AG10803 (cell line): Measurements from ENCODE around the gene SCCPDH.

Experiments used
- DNase-seq: peaks from one replicate; pipeline ENCODE4 v3.0.0; 2010; ENCODE audit warnings: low read depth
- H3K4me3 ChIP-seq: 2 replicates; pipeline ENCODE4 v1.5.1; 2011; ENCODE audit warnings: mild to moderate bottlenecking, low read length, control low read depth
- TF ChIP-seq, protein P1 (sequence below): conservative IDR thresholded peaks from 2 replicates; pipeline ENCODE4 v1.5.1; 2011; ENCODE audit warnings: mild to moderate bottlenecking, low read length, control low read depth, inconsistent platforms

Gene SCCPDH

DNA sequence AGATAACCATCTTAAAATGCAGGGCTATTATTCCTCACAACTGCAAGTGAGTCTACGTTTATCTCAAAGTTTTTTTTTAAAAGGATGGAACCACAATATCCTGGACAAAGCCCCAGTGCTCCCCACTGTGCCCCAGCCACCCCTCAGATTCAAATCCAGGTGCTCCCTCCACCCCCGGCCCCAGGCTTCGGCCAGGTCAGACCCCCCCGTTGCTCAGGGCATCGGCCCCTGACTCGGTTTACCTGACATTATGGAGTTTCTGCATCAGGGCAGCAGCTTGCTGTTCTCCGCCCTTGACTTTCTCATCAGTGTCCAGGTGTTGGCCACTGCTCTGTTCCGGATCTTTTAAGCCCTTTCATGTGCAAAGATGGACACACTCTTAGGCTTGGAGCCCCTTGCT lies 72.9 kb downstream of the SCCPDH start:
- no peak overlapping the region for H3K4me3 ChIP-seq
- DNase-seq, result no peak
- TF ChIP-seq, protein P1, sequence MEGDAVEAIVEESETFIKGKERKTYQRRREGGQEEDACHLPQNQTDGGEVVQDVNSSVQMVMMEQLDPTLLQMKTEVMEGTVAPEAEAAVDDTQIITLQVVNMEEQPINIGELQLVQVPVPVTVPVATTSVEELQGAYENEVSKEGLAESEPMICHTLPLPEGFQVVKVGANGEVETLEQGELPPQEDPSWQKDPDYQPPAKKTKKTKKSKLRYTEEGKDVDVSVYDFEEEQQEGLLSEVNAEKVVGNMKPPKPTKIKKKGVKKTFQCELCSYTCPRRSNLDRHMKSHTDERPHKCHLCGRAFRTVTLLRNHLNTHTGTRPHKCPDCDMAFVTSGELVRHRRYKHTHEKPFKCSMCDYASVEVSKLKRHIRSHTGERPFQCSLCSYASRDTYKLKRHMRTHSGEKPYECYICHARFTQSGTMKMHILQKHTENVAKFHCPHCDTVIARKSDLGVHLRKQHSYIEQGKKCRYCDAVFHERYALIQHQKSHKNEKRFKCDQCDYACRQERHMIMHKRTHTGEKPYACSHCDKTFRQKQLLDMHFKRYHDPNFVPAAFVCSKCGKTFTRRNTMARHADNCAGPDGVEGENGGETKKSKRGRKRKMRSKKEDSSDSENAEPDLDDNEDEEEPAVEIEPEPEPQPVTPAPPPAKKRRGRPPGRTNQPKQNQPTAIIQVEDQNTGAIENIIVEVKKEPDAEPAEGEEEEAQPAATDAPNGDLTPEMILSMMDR, result no peak

DNA sequence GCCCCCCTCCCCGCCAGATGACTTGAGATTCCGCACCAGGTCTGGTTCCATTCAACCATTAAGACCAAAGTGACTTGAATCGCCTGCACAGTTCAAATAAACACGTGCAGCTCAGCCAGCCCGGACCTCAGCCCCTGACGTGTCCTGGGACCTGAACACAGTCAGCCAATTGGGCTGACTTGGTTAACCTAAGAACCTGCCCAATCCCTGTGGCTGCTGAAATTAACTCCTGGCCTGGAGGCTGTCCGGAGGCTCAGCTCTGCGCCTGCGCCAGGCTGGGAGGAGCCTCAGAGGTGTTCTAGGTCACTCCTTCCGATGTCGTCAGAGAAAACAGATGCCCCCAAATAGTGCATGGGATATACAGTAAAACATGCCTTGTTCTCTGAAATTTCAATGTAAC lies 73.4 kb downstream of the SCCPDH start:
- TF ChIP-seq, protein P1, result no peak
- H3K4me3 ChIP-seq, result no peak overlapping the region
- DNase-seq, result no peak

DNA sequence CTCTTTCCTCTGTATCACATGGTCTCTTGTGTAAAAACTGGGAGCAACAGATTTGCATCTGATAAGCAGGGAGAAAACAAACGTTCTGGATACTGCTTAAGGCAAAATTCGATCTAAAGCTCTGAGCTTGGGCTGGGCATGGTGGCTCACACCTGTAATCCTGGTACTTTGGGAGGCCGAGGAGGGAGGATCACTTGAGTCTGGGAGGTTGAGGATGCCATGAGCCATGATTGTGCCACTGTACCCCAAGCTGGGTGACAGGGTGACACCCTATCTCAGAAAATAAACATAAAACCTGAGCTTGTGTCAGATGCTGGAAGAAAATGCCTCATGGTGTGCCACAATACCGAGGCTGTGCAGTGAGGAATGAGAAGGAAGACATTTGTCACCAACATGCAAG lies 73.9 kb downstream of the SCCPDH start:
- no peak for DNase-seq
- TF ChIP-seq, protein P1, result no peak
- H3K4me3 ChIP-seq, result no peak overlapping the region

DNA sequence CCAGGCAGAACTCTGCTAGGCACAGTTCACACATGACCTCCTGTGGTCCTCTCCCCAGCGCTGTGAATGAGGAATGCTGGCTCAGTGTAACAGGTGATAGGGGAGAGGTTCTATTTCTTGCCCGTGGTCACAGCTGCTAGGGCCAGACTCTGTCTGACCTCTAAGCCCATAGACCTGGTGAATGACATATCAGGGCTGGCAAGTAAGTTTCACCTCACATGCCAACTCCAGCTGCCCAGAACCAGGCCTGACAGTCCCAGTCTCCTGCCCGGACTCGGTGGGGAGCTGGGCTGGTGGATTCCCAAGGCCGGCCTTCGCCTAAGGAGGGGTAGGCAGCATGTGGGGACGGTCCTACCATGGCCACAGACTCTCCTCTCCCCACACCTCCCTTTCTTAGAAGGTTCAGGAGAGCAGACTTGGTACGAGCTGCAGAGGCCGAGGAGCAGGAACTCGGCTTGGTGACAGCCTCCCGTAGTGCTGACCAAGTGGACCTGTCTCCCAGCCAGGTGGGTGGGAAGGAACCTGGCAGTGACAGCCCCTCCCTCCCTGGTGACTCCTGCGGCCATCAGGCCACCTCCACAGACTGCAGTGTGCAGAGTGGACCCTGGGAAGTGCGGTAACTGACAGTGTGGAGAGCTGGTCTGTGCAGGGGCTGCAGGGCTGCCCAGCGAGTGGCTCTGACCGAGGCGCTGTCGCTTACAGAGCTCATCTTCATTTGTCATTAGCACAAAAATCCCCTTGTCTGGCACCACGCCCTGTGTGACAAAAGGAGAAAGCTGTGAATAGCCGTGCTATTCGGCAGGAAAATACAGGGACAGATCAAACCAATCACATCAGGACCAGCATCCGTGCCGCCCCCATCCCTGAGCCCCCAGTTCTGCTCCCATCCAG lies 74.6 kb downstream of the SCCPDH start:
- TF ChIP-seq, protein P1, result no peak
- DNase-seq, result no peak
- no peak overlapping the region for H3K4me3 ChIP-seq

DNA sequence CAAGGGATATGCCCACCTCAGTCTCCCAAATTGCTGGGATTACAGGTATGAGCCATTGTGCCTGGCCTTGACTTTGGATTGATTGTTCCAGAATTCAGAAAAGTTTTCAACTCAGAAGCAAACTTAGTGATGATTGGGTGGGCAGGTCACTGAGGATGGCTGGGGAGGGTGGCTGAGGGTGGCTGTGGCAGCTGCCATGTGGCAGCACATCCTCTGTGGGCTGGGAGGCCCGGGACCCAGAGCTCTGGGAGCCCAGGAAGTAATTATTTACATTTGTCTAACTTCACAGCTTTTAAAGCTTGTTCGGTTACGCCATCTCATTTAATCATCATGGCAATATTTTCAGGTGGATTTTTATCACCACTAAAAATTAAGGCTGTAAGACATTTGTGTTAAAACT lies 76.1 kb downstream of the SCCPDH start:
- H3K4me3 ChIP-seq, result no peak overlapping the region
- TF ChIP-seq, protein P1, result no peak
- no peak for DNase-seq

DNA sequence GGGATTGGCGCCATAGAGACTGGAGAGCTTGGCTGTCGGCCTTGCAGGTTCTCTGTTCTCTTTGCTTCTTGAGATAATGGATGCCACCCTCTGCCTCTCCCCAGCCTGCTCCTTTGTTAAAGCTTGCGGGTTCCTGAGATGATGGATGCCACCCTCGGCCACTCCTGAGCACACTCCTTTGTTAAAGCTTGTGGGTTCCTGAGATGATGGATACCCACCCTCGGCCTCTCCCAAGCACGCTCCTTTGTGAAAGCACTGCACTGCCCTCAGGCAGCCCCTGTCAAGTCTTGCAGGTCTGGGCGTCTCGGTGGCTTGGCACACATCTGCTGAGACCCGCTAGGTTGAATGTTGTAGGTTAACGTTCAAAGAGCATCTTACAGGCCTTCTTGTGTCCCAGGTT lies 76.5 kb downstream of the SCCPDH start:
- H3K4me3 ChIP-seq, result no peak overlapping the region
- DNase-seq, result no peak
- TF ChIP-seq, protein P1, result no peak

DNA sequence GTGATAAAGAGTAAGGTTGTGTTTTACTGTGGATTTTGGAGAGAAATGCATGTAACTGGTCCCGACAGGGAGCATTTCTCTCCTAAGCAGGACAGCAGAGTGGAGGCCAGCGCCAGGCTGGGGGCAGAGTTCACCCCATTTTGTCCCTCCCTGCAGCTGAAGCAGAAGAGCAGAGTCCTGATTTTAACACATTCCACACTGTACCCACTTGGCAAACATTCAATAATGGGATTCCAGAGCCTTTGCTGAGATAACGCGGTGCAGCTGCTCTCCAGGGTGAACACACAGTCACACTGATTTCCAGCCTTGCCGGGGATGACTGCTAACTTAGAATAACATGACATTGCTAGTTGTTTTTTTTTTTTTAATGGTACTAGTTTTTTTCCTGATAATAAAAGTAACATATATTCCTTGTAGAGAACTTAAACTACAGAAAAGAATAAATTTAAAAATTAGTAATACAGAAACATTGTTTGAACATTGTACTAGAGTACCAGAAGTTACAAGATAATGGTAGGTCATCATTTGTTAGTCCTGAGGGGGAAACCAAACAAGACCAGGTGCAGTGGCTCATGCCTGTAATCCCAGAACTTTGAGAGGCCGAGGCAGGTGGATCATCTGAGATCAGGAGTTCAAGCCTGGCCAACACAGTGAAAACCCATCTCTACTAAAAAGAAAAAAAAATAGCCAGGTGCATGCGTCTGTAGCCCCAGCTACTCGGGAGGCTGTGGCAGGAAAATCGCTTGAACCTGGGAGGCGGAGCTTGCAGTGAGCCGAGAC lies 77.2 kb downstream of the SCCPDH start:
- no peak for DNase-seq
- TF ChIP-seq, protein P1, result no peak
- no peak overlapping the region for H3K4me3 ChIP-seq
